ENCODE measurements around the gene BMP6. TPM values are rescaled to one million over a fixed set of nuclear protein-coding genes. Genes with fewer than 3 reads are reported as not detected.

BMP6 gene
- total and polyA plus RNA-seq, 2 of the 4 experiments (the other 2 are of a cell fraction): 0.18 to 0.19 TPM

DNA sequence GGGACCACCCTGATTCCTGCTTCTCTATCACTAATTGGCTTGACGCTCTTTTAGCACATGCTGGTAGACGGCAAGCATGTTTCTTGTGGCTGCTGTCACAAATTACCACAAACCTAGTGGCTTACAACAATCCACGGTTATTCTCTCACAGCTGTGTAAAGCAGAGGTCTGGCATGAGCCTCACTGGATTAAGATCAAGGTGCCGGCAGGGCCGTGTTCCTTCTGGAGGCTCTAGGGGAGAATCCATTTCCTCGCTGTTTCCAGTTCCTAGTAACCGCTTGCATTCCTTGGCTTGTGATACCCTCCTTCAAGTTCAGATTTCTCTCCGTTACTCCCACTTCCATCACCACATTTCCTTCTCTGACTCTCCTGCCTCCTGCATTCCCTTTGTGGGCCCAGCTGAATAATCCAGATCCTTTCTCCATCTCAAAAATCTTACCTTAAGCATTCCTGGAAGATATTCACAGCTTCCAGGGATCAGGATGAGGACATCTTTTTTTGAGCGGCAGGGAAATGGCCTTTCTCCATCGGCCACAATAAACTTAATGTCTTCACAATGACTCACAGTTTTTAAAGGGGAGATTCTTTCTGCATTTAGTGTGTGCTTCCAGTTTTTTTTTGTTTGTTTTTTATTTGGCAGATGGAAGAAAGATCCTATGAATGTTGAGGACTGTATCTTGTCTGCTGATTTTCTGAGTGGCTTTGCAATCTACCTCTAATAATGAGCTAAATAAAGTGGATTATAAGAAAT is 39.9 kb downstream of the BMP6 start (continued):
- no peak for TF ChIP-seq MAFK (IDR thresholded peaks at IDR 0.05; ENCODE audit: low read depth, low read length)

DNA sequence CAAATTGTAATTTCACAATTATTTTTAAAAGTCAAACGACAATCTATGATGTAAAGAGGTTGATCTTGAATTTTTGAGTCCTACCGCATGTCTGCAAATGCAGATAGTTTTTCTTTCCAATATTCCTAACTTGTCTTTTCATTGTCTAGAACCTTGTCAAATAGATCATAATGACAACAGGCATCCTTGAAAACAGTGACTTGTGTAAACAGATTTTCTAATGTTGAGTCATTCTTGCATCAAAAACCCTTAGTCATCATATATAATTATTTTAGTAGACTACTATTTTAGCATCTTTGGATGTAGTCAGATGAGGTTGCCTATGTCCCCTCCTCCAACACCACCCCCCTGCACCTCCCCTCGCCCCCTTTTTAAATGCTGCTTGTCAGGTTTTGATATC is 43.8 kb downstream of the BMP6 start:
- no peak overlapping the region for H2AFZ ChIP-seq (replicated peaks; ENCODE audit: low read length, poor library complexity)
- no peak overlapping the region for H3K27ac ChIP-seq (ENCODE audit: insufficient read depth, low read length)
- H2AK9ac ChIP-seq (replicated peaks; ENCODE audit: low read depth, low read length, poor library complexity): no peak overlapping the region
- TF ChIP-seq MAFK (IDR thresholded peaks at IDR 0.05; ENCODE audit: low read depth, low read length) (peak; percentile 97), FOS (IDR thresholded peaks at IDR 0.05; ENCODE audit: low read depth, low read length) (peak; percentile 11; the same call in 1 of the 2 replicates), NFE2L2 (IDR thresholded peaks at IDR 0.05; ENCODE audit: low read depth, low read length) (peak; percentile 76)
- TF ChIP-seq, protein P1, sequence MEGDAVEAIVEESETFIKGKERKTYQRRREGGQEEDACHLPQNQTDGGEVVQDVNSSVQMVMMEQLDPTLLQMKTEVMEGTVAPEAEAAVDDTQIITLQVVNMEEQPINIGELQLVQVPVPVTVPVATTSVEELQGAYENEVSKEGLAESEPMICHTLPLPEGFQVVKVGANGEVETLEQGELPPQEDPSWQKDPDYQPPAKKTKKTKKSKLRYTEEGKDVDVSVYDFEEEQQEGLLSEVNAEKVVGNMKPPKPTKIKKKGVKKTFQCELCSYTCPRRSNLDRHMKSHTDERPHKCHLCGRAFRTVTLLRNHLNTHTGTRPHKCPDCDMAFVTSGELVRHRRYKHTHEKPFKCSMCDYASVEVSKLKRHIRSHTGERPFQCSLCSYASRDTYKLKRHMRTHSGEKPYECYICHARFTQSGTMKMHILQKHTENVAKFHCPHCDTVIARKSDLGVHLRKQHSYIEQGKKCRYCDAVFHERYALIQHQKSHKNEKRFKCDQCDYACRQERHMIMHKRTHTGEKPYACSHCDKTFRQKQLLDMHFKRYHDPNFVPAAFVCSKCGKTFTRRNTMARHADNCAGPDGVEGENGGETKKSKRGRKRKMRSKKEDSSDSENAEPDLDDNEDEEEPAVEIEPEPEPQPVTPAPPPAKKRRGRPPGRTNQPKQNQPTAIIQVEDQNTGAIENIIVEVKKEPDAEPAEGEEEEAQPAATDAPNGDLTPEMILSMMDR (conservative IDR thresholded peaks at IDR 0.05; ENCODE audit: low read depth, low read length): no peak
- TF ChIP-seq, protein P2, sequence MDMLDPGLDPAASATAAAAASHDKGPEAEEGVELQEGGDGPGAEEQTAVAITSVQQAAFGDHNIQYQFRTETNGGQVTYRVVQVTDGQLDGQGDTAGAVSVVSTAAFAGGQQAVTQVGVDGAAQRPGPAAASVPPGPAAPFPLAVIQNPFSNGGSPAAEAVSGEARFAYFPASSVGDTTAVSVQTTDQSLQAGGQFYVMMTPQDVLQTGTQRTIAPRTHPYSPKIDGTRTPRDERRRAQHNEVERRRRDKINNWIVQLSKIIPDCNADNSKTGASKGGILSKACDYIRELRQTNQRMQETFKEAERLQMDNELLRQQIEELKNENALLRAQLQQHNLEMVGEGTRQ (IDR thresholded peaks at IDR 0.05; ENCODE audit: low read depth, low read length): no peak
- H3K36me3 ChIP-seq (ENCODE audit: control insufficient read depth, insufficient read depth, low read length): peaks cover 1% of the 10 kb centered on the region; the same call in 1 of the 2 replicates
- POLR2A ChIA-PET (ENCODE audit: unreplicated experiment): no interaction called here
- no peak overlapping the region for H2BK5ac ChIP-seq (ENCODE audit: low read depth, low read length, poor library complexity, severe bottlenecking)
- H2BK120ac ChIP-seq (ENCODE audit: low read depth, low read length): no peak overlapping the region
- CTCF ChIA-PET: no interaction called here
- no peak overlapping the region for H3K4me3 ChIP-seq (ENCODE audit: insufficient read depth, low read depth, low read length)
- no peak overlapping the region for H3K4ac ChIP-seq (ENCODE audit: low read depth, low read length)
- no peak overlapping the region for H2BK15ac ChIP-seq (ENCODE audit: low read depth, low read length)
- peaks cover 15% of the 10 kb centered on the region for H3K4me1 ChIP-seq (ENCODE audit: control insufficient read depth, insufficient read depth, low read length)
- no peak overlapping the region for H3K4me2 ChIP-seq (ENCODE audit: low read depth, low read length)
- no peaks in the 10 kb centered on the region for H4K20me1 ChIP-seq (ENCODE audit: insufficient read depth, low read length)
- no peak overlapping the region for H3K18ac ChIP-seq (ENCODE audit: low read depth, low read length)
- DNase-seq (peak; percentile 47), ATAC-seq (ENCODE audit: low read depth) (peak; percentile 13; the same call in 1 of the 2 replicates)
- WGBS, 2 experiments (ENCODE audit: extremely low coverage in 2 of 2, insufficient read length in 1 of 2): no CpG with 5 or more reads among the region's 3 CpGs
- in situ Hi-C loops (cut with MboI; ENCODE audit: low sequenced_read_pairs) (no loop called here), intact Hi-C loops (cut with micrococcal nuclease) (no loop called here), dilution Hi-C loops (cut with HindIII; ENCODE audit: low sequenced_read_pairs, unreplicated experiment) (no loop called here)
- H3K56ac ChIP-seq (ENCODE audit: extremely low read depth, insufficient read depth, low read length): no peak overlapping the region
- H4K5ac ChIP-seq (ENCODE audit: low read depth, low read length): no peak overlapping the region
- H4K91ac ChIP-seq (ENCODE audit: insufficient read depth, low read depth, low read length): no peak overlapping the region
- no peak overlapping the region for H3K14ac ChIP-seq (replicated peaks; ENCODE audit: low read depth, low read length)
- no peak overlapping the region for H4K8ac ChIP-seq (ENCODE audit: low read depth in 2 of 2, low read length in 2 of 2)
- no peak overlapping the region for H2BK20ac ChIP-seq (ENCODE audit: low read depth, low read length)
- H3K9me3 ChIP-seq (ENCODE audit: control insufficient read depth, insufficient read depth, low read length): peaks cover 6% of the 10 kb centered on the region
- H3K9me1 ChIP-seq (ENCODE audit: insufficient read depth, low read length): no peaks in the 10 kb centered on the region; the same call in 1 of the 2 replicates
- no TSS peak for BruUV-seq (replicated peaks)
- no peaks in the 10 kb centered on the region for H3K79me1 ChIP-seq (ENCODE audit: low read depth in 1 of 2, low read length in 2 of 2)
- no peak overlapping the region for H2AK5ac ChIP-seq (ENCODE audit: low read depth, low read length)
- no peak overlapping the region for H3K9ac ChIP-seq (ENCODE audit: low read depth, low read length)
- H3K27me3 ChIP-seq (ENCODE audit: control insufficient read depth, insufficient read depth, low read length): peaks cover 2% of the 10 kb centered on the region; the same call in 1 of the 2 replicates
- no peak overlapping the region for H3K23ac ChIP-seq (ENCODE audit: low read depth, low read length)
